Caco-2 (cell line): ENCODE results near the gene ZDHHC11B. TPM values are rescaled to one million over a fixed set of nuclear protein-coding genes. Genes with fewer than 3 reads are reported as not detected.
"Not testable (repeated sequence)": the region's sequence is repeated elsewhere in the genome, so short reads cannot be mapped to it uniquely, and the experiment has no call there.

Experiments used
- BruUV-seq: library from RNA; stranded (reverse); fragments of 400-500 nt; replicated peaks from 2 replicates; lab custom pipeline; 2021; lab: Mats Ljungman, UMichigan
- CTCF ChIA-PET: fragments of 300-600 bp; sonication (Branson Sonifier 250); formaldehyde crosslinking; loops from one replicate; lab custom pipeline; 2022; ENCODE audit warnings: antibody characterized with exemption; lab: Charles Lee
- POLR2A ChIA-PET: fragments of 300-600 bp; sonication (Branson Sonifier 250); formaldehyde crosslinking; loops from one replicate; lab custom pipeline; 2022; ENCODE audit warnings: antibody characterized with exemption; lab: Charles Lee
- DNase-seq, 2 experiments: peaks; one replicate each; pipeline versions ENCODE4 v3.0.0 to v3.0.0-alpha.2; 2020 to 2022
- H3K27me3 ChIP-seq: replicated peaks from 2 replicates; pipeline ENCODE4 v1.6.0; 2011; ENCODE audit warnings: low read length; ENCODE audit not compliant: control insufficient read depth, insufficient read depth
- H3K36me3 ChIP-seq: 2 replicates; pipeline ENCODE4 v1.5.1; 2011; ENCODE audit warnings: low read length; ENCODE audit not compliant: control insufficient read depth, insufficient read depth
- H3K4me1 ChIP-seq: fragments of 250-450 bp; sonication (Bioruptor Pico); 2 replicates; pipeline ENCODE4 v1.5.1; 2020; ENCODE audit warnings: mild to moderate bottlenecking
- H3K4me3 ChIP-seq: 2 replicates; pipeline ENCODE4 v1.5.1; 2011; ENCODE audit warnings: low read depth, mild to moderate bottlenecking, control low read depth, low read length
- H3K9me3 ChIP-seq: fragments of 250-450 bp; sonication (Bioruptor Pico); 2 replicates; pipeline ENCODE4 v1.5.1; 2020; ENCODE audit warnings: mild to moderate bottlenecking, moderate library complexity
- H3K27ac Mint-ChIP-seq: one replicate; pipeline ENCODE4 v1.8.0; 2022; ENCODE audit warnings: mixed read lengths; ENCODE audit not compliant: unreplicated experiment
- H3K27me3 Mint-ChIP-seq: one replicate; pipeline ENCODE4 v1.8.0; 2022; ENCODE audit warnings: mixed read lengths; ENCODE audit not compliant: insufficient read depth, unreplicated experiment
- H3K36me3 Mint-ChIP-seq: one replicate; pipeline ENCODE4 v1.8.0; 2022; ENCODE audit warnings: mild to moderate bottlenecking, mixed read lengths; ENCODE audit not compliant: insufficient read depth, unreplicated experiment
- H3K4me1 Mint-ChIP-seq: one replicate; pipeline ENCODE4 v1.8.0; 2022; ENCODE audit warnings: low read depth, mixed read lengths; ENCODE audit not compliant: unreplicated experiment
- H3K4me3 Mint-ChIP-seq: one replicate; pipeline ENCODE4 v1.8.0; 2022; ENCODE audit warnings: mild to moderate bottlenecking, moderate library complexity, mixed read lengths; ENCODE audit not compliant: unreplicated experiment
- H3K9me3 Mint-ChIP-seq: one replicate; pipeline ENCODE4 v1.8.0; 2022; ENCODE audit warnings: mixed read lengths; ENCODE audit not compliant: unreplicated experiment
- CTCF ChIP-seq, 2 experiments: fragments of 200-600 bp in 1 of 2; IDR thresholded peaks; 1 replicate in 1 of 2; 2 replicates in 1 of 2; pipeline versions ENCODE4 v1.5.1 to v1.8.0; 2011 to 2022; ENCODE audit warnings: antibody characterized with exemption in 1 of 2, control low read depth in 1 of 2, inconsistent platforms in 1 of 2, low read depth in 1 of 2, low read length in 1 of 2, mild to moderate bottlenecking in 1 of 2, moderate library complexity in 1 of 2; ENCODE audit not compliant: insufficient read depth in 1 of 2, severe bottlenecking in 1 of 2, unreplicated experiment in 1 of 2
- intact Hi-C: fragments of 100-400 bp; cut with micrococcal nuclease; formaldehyde crosslinking; loops from one replicate; pipeline ENCODE4 v1.10.0; 2022; ENCODE audit not compliant: unreplicated experiment
- total RNA-seq: library from RNA; stranded (reverse); gene quantifications from 2 replicates; pipeline ENCODE4 v1.2.3, GENCODE V29; 2022

ZDHHC11B gene
- total RNA-seq, 1 experiment from 2014 or later: 1.00 TPM

GRCh38 chr5:717143-717542 lies 67.4 kb downstream of the ZDHHC11B start:
- no peak overlapping the region for H3K4me3 Mint-ChIP-seq
- BruUV-seq: no TSS peak
- H3K4me1 ChIP-seq: no peaks in the 10 kb centered on the region
- H3K27me3 ChIP-seq: no peaks in the 10 kb centered on the region
- H3K36me3 Mint-ChIP-seq: no peaks in the 10 kb centered on the region
- no peak for DNase-seq
- POLR2A ChIA-PET: no interaction called here
- H3K9me3 Mint-ChIP-seq: peaks cover 31% of the 10 kb centered on the region
- CTCF ChIA-PET: no interaction called here
- H3K36me3 ChIP-seq: no peaks in the 10 kb centered on the region
- H3K4me3 ChIP-seq: no peak overlapping the region
- TF ChIP-seq CTCF (IDR thresholded peaks at IDR 0.05; ENCODE audit: insufficient read depth in 1 of 2, low read depth in 1 of 2, low read length in 1 of 2, severe bottlenecking in 1 of 2, unreplicated experiment in 1 of 2): no peak
- H3K4me1 Mint-ChIP-seq: no peaks in the 10 kb centered on the region
- H3K27ac Mint-ChIP-seq: no peak overlapping the region
- H3K27me3 Mint-ChIP-seq: peaks cover 16% of the 10 kb centered on the region
- intact Hi-C loops: no loop called here
- no peaks in the 10 kb centered on the region for H3K9me3 ChIP-seq

GRCh38 chr5:716740-717139 lies 67.8 kb downstream of the ZDHHC11B start:
- CTCF ChIA-PET, DNase-seq, H3K4me1 ChIP-seq, POLR2A ChIA-PET, H3K4me3 ChIP-seq, BruUV-seq, intact Hi-C loops, H3K4me1 Mint-ChIP-seq, H3K36me3 ChIP-seq, H3K27ac Mint-ChIP-seq, H3K4me3 Mint-ChIP-seq, H3K27me3 ChIP-seq, H3K36me3 Mint-ChIP-seq, H3K9me3 ChIP-seq: not testable (repeated sequence)
- peaks cover 16% of the 10 kb centered on the region for H3K27me3 Mint-ChIP-seq
- H3K9me3 Mint-ChIP-seq: peaks cover 32% of the 10 kb centered on the region

- H3K36me3 ChIP-seq, CTCF ChIA-PET, H3K27me3 ChIP-seq, H3K36me3 Mint-ChIP-seq, H3K4me3 Mint-ChIP-seq, intact Hi-C loops, H3K4me1 ChIP-seq, POLR2A ChIA-PET, H3K4me1 Mint-ChIP-seq, BruUV-seq, H3K4me3 ChIP-seq, DNase-seq, H3K27ac Mint-ChIP-seq, H3K9me3 ChIP-seq: not testable (repeated sequence)
- peaks cover 41% of the 10 kb centered on the region for H3K9me3 Mint-ChIP-seq
- peaks cover 15% of the 10 kb centered on the region for H3K27me3 Mint-ChIP-seq
Measured at GRCh38 chr5:715636-716035, 68.9 kb downstream of the ZDHHC11B start.

GRCh38 chr5:714215-715118 lies 70.1 kb downstream of the ZDHHC11B start:
- H3K36me3 Mint-ChIP-seq, H3K27ac Mint-ChIP-seq, intact Hi-C loops, H3K4me3 ChIP-seq, H3K9me3 ChIP-seq, CTCF ChIA-PET, BruUV-seq, H3K27me3 ChIP-seq, POLR2A ChIA-PET, H3K4me1 Mint-ChIP-seq, H3K4me3 Mint-ChIP-seq, H3K4me1 ChIP-seq, DNase-seq, H3K36me3 ChIP-seq: not testable (repeated sequence)
- Mint-ChIP-seq H3K27me3 (peaks cover 12% of the 10 kb centered on the region), H3K9me3 (peaks cover 30% of the 10 kb centered on the region)

GRCh38 chr5:713686-714085 lies 70.8 kb downstream of the ZDHHC11B start:
- BruUV-seq, H3K27me3 ChIP-seq, H3K27ac Mint-ChIP-seq, H3K4me3 ChIP-seq, H3K36me3 Mint-ChIP-seq, H3K9me3 ChIP-seq, H3K4me3 Mint-ChIP-seq, H3K36me3 ChIP-seq, POLR2A ChIA-PET, H3K4me1 ChIP-seq, H3K4me1 Mint-ChIP-seq, intact Hi-C loops, CTCF ChIA-PET: not testable (repeated sequence)
- Mint-ChIP-seq H3K9me3 (peaks cover 23% of the 10 kb centered on the region), H3K27me3 (peaks cover 10% of the 10 kb centered on the region)
- peak in 1 of 2 experiments; percentile 18 for DNase-seq

- H3K27ac Mint-ChIP-seq, H3K36me3 ChIP-seq, intact Hi-C loops, BruUV-seq, H3K4me1 ChIP-seq, POLR2A ChIA-PET, H3K4me3 Mint-ChIP-seq, H3K27me3 Mint-ChIP-seq, H3K4me3 ChIP-seq, H3K36me3 Mint-ChIP-seq, H3K9me3 ChIP-seq, H3K27me3 ChIP-seq, DNase-seq, H3K4me1 Mint-ChIP-seq, CTCF ChIA-PET: not testable (repeated sequence)
- H3K9me3 Mint-ChIP-seq: peaks cover 10% of the 10 kb centered on the region
Measured at GRCh38 chr5:708848-709517, 75.5 kb downstream of the ZDHHC11B start.
